Omental fat pad (tissue), 4 donors: ENCODE data around the gene TCF7L2. TPM values are rescaled to one million over a fixed set of nuclear protein-coding genes. Genes with fewer than 3 reads are reported as not detected.

ENCODE experiments used
- ATAC-seq: fragments of 150-250 bp; one replicate; pipeline ENCODE4 v1.9.1; 2016; ENCODE audit warnings: mild to moderate bottlenecking, moderate library complexity; ENCODE audit not compliant: low FRiP score
- DNase-seq: peaks from one replicate; pipeline ENCODE4 v3.0.0-alpha.2; 2019; ENCODE audit warnings: low spot score
- CTCF ChIP-seq, 3 donors: fragments of 450-650 bp; IDR thresholded peaks; one replicate each; pipeline ENCODE4 v1.5.1; 2016 to 2017; ENCODE audit warnings: antibody characterized with exemption in 3 of 3, mild to moderate bottlenecking in 3 of 3, moderate library complexity in 2 of 3
- total RNA-seq, 4 donors: library from RNA; depleted of rRNA; stranded (reverse); fragments of >200 nt; gene quantifications; one replicate each; pipeline ENCODE4 v1.1.0, GENCODE V29; 2016

TCF7L2 gene
- total RNA-seq, 4 donors from 2014 or later = 22.5 to 30.6 (median 28.5) TPM

- no peak for DNase-seq
- no peak for TF ChIP-seq CTCF (IDR thresholded peaks at IDR 0.05)
- no peak for ATAC-seq
Observed at GRCh38 chr10:113011592-113012374, 61.7 kb downstream of the TCF7L2 start.

GRCh38 chr10:113015201-113015600, 65.2 kb downstream of the TCF7L2 start:
- TF ChIP-seq CTCF (IDR thresholded peaks at IDR 0.05) = no peak
- ATAC-seq (no peak), DNase-seq (no peak)

GRCh38 chr10:113017376-113017775, 67.3 kb downstream of the TCF7L2 start:
- no peak for DNase-seq
- no peak for TF ChIP-seq CTCF (IDR thresholded peaks at IDR 0.05)
- ATAC-seq = no peak

GRCh38 chr10:113018034-113018433, 68.0 kb downstream of the TCF7L2 start:
- TF ChIP-seq CTCF (IDR thresholded peaks at IDR 0.05) = no peak
- ATAC-seq (no peak), DNase-seq (no peak)

GRCh38 chr10:113019096-113019495, 69.0 kb downstream of the TCF7L2 start:
- no peak for TF ChIP-seq CTCF (IDR thresholded peaks at IDR 0.05)
- no peak for DNase-seq
- ATAC-seq = no peak

- ATAC-seq = no peak
- TF ChIP-seq CTCF (IDR thresholded peaks at IDR 0.05) = no peak
- DNase-seq = no peak
Observed at GRCh38 chr10:113019692-113020474, 69.8 kb downstream of the TCF7L2 start.

GRCh38 chr10:113020475-113020753, 70.4 kb downstream of the TCF7L2 start:
- no peak for ATAC-seq
- TF ChIP-seq CTCF (IDR thresholded peaks at IDR 0.05) = no peak
- no peak for DNase-seq
